HTR-8/SVneo (cell line): ENCODE measurements around the gene PFKFB3.
"Not testable (repeated sequence)": the region's sequence is repeated elsewhere in the genome, so short reads cannot be mapped to it uniquely, and the experiment has no call there.

Experiments used
- DNase-seq: peaks from one replicate; pipeline ENCODE4 v3.0.0; 2011; ENCODE audit warnings: low spot score, mixed read lengths; ENCODE audit not compliant: insufficient read length
- FAIRE-seq: peaks from 2 replicates; lab custom pipeline; 2011; peaks lifted over from hg19 to GRCh38; lab: Jason Lieb, UNC

The PFKFB3 gene

GRCh38 chr10:6232225-6232807 is 29.6 kb downstream of the PFKFB3 start:
- FAIRE-seq (no peak), DNase-seq (no peak)

GRCh38 chr10:6232846-6233724 is 30.4 kb downstream of the PFKFB3 start:
- DNase-seq = no peak
- no peak for FAIRE-seq

- DNase-seq (no peak), FAIRE-seq (no peak)
These were observed 31.1 kb downstream of the PFKFB3 start for GRCh38 chr10:6233725-6234277.

- FAIRE-seq (no peak), DNase-seq (no peak)
These were observed 31.6 kb downstream of the PFKFB3 start for GRCh38 chr10:6234371-6234770.

- FAIRE-seq (no peak), DNase-seq (no peak)
These were observed 33.8 kb downstream of the PFKFB3 start for GRCh38 chr10:6236349-6237198.

- no peak for DNase-seq
- no peak for FAIRE-seq
These were observed 34.4 kb downstream of the PFKFB3 start for GRCh38 chr10:6237199-6237530.

- not testable (repeated sequence) for FAIRE-seq, DNase-seq
These were observed 36.0 kb downstream of the PFKFB3 start for GRCh38 chr10:6238587-6239212.

GRCh38 chr10:6239213-6239991 is 36.7 kb downstream of the PFKFB3 start:
- FAIRE-seq (peak; percentile 91), DNase-seq (peak; percentile 96)

GRCh38 chr10:6240254-6240653 is 37.5 kb downstream of the PFKFB3 start:
- FAIRE-seq (no peak), DNase-seq (no peak)

- DNase-seq (no peak), FAIRE-seq (no peak)
These were observed 39.4 kb downstream of the PFKFB3 start for GRCh38 chr10:6242089-6242488.

GRCh38 chr10:6244510-6244909 is 41.8 kb downstream of the PFKFB3 start:
- FAIRE-seq (no peak), DNase-seq (no peak)

GRCh38 chr10:6247041-6247712 is 44.4 kb downstream of the PFKFB3 start:
- DNase-seq (no peak), FAIRE-seq (no peak)

GRCh38 chr10:6248908-6249307 is 46.2 kb downstream of the PFKFB3 start:
- DNase-seq, FAIRE-seq: not testable (repeated sequence)

GRCh38 chr10:6249698-6250097 is 47.0 kb downstream of the PFKFB3 start:
- DNase-seq (no peak), FAIRE-seq (no peak)

GRCh38 chr10:6250745-6251144 is 48.0 kb downstream of the PFKFB3 start:
- FAIRE-seq (no peak), DNase-seq (no peak)

GRCh38 chr10:6254201-6254600 is 51.5 kb downstream of the PFKFB3 start:
- DNase-seq (no peak), FAIRE-seq (no peak)

- FAIRE-seq (no peak), DNase-seq (no peak)
These were observed 52.9 kb downstream of the PFKFB3 start for GRCh38 chr10:6255548-6256061.

GRCh38 chr10:6256439-6256838 is 53.7 kb downstream of the PFKFB3 start:
- DNase-seq (no peak), FAIRE-seq (no peak)

- FAIRE-seq (peak; percentile 72), DNase-seq (no peak)
These were observed 56.4 kb downstream of the PFKFB3 start for GRCh38 chr10:6259153-6259552.
